ENCODE data around the gene SLC38A2.
"Not testable (repeated sequence)": the region's sequence is repeated elsewhere in the genome, so short reads cannot be mapped to it uniquely, and the experiment has no call there.

The SLC38A2 gene

GRCh38 chr12:46404225-46404631 is 31.7 kb upstream of the SLC38A2 start:
- TF ChIP-seq JUND (IDR thresholded peaks at IDR 0.05; ENCODE audit: low read depth), result no peak
- in situ Hi-C loops (cut with HindIII; ENCODE audit: low pct_unique_long_range_greater_than_20kb, low sequenced_read_pairs), result no loop called here
- no peak for DNase-seq (ENCODE audit: low read depth in 1 of 2, low spot score in 1 of 2)

DNA sequence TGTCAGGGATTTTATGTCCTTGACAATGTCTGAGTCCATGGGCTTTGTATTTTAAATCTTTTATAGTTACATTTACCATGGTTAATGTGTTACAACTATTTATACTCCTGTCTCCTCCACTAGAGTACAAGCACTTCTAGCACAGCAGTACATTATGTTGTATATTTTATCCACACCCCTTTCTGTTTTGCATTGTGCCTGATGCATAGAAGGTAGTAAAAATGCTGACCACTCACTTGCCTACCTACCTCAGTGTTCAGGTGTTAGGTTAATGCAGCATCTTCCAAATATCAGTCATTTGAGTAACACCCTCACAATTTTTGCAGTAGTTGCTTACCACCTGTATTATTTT is 31.1 kb upstream of the SLC38A2 start:
- TF ChIP-seq JUND (IDR thresholded peaks at IDR 0.05; ENCODE audit: low read depth), result no peak
- DNase-seq (ENCODE audit: low read depth in 1 of 2, low spot score in 1 of 2), result no peak
- in situ Hi-C loops (cut with HindIII; ENCODE audit: low pct_unique_long_range_greater_than_20kb, low sequenced_read_pairs), result no loop called here

- in situ Hi-C loops (cut with HindIII; ENCODE audit: low pct_unique_long_range_greater_than_20kb, low sequenced_read_pairs), result no loop called here
- no peak for DNase-seq (ENCODE audit: low read depth in 1 of 2, low spot score in 1 of 2)
- no peak for TF ChIP-seq JUND (IDR thresholded peaks at IDR 0.05; ENCODE audit: low read depth)
These were observed 30.6 kb upstream of the SLC38A2 start for GRCh38 chr12:46402941-46403718.

DNA sequence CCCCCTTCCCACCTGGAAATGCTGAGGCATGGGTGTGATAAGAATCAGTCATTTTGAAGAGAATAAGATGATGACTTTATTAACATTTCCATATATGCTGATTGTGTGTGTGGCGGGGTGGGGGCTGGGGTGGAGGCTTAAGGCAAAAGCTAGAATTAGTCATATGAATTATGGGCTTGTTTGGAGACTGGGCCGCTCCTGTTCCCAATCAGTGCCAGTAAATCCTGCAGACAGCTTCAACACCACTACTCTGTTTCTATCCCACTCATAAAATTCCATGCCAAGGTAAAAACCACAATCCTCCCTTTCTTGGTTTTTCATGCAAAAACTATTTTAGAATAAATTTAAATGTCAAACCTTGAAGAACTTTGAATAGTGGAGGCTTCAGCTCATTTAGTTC is 29.9 kb upstream of the SLC38A2 start:
- in situ Hi-C loops (cut with HindIII; ENCODE audit: low pct_unique_long_range_greater_than_20kb, low sequenced_read_pairs), result no loop called here
- TF ChIP-seq JUND (IDR thresholded peaks at IDR 0.05; ENCODE audit: low read depth), result no peak
- no peak for DNase-seq (ENCODE audit: low read depth in 1 of 2, low spot score in 1 of 2)

DNA sequence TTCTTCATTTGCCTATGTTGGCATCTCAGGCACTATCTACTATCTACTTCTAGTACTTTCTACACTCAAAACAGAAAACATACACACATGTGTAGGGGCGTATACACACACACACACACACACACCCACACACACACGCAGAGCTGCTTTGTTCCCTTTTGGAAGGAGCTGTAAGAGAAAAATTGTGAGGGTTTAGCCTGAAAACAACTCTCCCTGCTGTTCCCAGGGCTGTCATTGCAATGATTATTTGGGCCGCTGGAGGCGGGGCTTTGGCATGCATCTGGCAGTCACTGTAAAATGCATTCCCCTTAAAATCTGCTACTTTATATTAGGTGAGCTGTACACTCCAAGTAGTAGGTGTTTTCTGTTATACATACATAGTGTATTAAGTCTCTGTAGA is 29.1 kb upstream of the SLC38A2 start:
- in situ Hi-C loops (cut with HindIII; ENCODE audit: low pct_unique_long_range_greater_than_20kb, low sequenced_read_pairs), result no loop called here
- no peak for TF ChIP-seq JUND (IDR thresholded peaks at IDR 0.05; ENCODE audit: low read depth)
- DNase-seq (ENCODE audit: low read depth in 1 of 2, low spot score in 1 of 2), result no peak

DNA sequence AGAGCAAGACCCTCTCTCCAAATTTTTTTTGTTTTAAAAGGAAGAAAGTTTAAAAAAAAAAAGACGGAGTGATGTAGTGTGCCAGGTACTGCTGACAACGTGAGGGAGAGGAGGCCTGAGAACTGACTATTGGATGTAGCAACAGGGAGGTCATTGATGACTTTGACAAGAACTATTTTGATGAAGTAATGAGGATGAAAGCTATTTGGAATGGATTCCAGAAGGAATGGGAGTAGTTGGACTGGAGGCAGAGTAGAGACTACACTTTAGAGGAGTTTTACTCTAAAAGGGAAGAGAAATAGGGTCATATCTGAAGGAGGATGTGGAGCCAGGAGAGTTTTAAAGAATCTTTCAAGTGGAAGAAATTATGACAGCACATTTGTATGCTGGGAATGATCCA is 27.8 kb upstream of the SLC38A2 start:
- TF ChIP-seq JUND (IDR thresholded peaks at IDR 0.05; ENCODE audit: low read depth), result no peak
- in situ Hi-C loops (cut with HindIII; ENCODE audit: low pct_unique_long_range_greater_than_20kb, low sequenced_read_pairs), result no loop called here
- DNase-seq (ENCODE audit: low read depth in 1 of 2, low spot score in 1 of 2), result no peak

- DNase-seq (ENCODE audit: low read depth in 1 of 2, low spot score in 1 of 2); in situ Hi-C loops (cut with HindIII; ENCODE audit: low pct_unique_long_range_greater_than_20kb, low sequenced_read_pairs): not testable (repeated sequence)
These were observed 27.1 kb upstream of the SLC38A2 start for GRCh38 chr12:46399461-46400248.

DNA sequence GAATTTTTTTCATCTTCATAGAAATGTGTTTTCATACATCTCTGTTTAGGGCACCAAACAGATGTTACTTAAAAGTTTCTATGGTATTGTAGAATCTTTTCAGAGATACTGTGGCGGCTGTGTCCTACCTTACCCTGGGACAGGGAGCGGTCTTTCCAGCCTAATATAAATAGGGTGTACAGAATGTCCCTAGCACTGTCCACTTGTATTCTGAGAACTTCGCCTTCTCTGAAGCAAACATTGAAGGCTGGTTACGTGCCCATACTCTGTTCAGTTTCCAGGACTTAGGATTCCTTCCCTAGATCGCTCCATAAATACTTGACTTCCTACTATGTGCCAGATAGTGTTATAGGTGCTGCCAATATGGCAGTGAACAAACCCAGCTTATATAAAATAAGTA is 24.3 kb upstream of the SLC38A2 start:
- no peak for DNase-seq (ENCODE audit: low read depth in 1 of 2, low spot score in 1 of 2)
- no peak for TF ChIP-seq JUND (IDR thresholded peaks at IDR 0.05; ENCODE audit: low read depth)
- in situ Hi-C loops (cut with HindIII; ENCODE audit: low pct_unique_long_range_greater_than_20kb, low sequenced_read_pairs), result no loop called here

DNA sequence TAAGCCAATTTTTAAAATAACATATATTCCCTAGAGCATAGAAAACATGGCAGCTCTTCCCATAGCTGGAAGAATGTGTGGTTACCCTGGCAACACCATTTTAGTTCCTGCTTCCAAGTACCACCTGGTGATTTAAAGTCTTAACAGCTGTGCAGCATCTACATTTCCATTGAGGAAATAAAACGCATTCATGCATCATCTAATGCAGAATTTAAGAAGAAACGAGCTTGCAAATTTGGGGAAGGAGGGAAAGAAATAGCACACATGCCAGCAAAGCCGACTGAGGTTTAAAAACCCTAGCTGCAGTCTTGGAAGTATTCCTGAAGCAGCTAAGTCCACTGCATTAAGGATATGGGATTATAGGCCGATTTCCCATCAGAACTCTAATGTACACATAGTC is 22.8 kb upstream of the SLC38A2 start:
- no peak for DNase-seq (ENCODE audit: low read depth in 1 of 2, low spot score in 1 of 2)
- no peak for TF ChIP-seq JUND (IDR thresholded peaks at IDR 0.05; ENCODE audit: low read depth)
- in situ Hi-C loops (cut with HindIII; ENCODE audit: low pct_unique_long_range_greater_than_20kb, low sequenced_read_pairs), result no loop called here

DNA sequence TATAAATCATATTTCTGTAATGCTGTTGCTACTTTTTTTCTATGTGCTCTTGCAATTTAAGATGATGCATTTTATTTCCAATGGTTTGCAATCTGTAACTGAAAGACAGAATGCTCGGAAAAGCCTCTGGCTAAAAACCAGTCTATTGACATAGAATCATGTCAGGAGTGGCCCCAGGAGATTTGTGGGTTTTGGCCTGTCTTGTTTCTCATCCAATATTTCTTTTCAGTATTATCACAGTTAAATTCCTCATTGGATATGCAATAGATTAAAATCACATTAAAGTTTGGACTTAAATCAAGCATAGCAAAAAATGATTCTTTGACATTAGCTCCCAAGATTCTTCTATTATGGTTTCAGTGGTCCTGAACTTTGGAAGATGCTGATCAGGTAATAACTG is 19.1 kb upstream of the SLC38A2 start:
- no peak for DNase-seq (ENCODE audit: low read depth in 1 of 2, low spot score in 1 of 2)
- in situ Hi-C loops (cut with HindIII; ENCODE audit: low pct_unique_long_range_greater_than_20kb, low sequenced_read_pairs), result no loop called here
- TF ChIP-seq JUND (IDR thresholded peaks at IDR 0.05; ENCODE audit: low read depth), result no peak

DNA sequence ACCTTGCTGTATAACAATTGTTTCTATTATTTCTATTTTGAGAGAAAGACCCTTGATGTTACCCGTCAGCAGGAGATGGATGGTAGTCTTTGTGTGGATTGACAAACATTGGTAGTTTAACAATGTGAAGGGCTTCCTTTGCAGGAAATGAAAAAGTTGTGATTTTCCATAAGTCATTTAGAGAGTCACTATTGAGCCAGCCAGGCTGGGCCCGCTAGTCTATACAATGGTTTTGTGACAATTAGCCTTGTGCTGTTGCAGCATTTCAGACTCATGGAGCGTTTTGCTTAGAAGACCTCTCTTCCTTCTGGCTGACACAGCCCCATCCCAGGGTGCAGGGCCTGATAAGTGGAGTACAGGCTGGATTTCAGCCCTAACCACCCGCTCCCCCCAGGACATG is 18.3 kb upstream of the SLC38A2 start:
- in situ Hi-C loops (cut with HindIII; ENCODE audit: low pct_unique_long_range_greater_than_20kb, low sequenced_read_pairs), result no loop called here
- TF ChIP-seq JUND (IDR thresholded peaks at IDR 0.05; ENCODE audit: low read depth), result no peak
- no peak for DNase-seq (ENCODE audit: low read depth in 1 of 2, low spot score in 1 of 2)

- no peak for TF ChIP-seq JUND (IDR thresholded peaks at IDR 0.05; ENCODE audit: low read depth)
- in situ Hi-C loops (cut with HindIII; ENCODE audit: low pct_unique_long_range_greater_than_20kb, low sequenced_read_pairs), result no loop called here
- no peak for DNase-seq (ENCODE audit: low read depth in 1 of 2, low spot score in 1 of 2)
These were observed 17.7 kb upstream of the SLC38A2 start for GRCh38 chr12:46390304-46390703.

DNA sequence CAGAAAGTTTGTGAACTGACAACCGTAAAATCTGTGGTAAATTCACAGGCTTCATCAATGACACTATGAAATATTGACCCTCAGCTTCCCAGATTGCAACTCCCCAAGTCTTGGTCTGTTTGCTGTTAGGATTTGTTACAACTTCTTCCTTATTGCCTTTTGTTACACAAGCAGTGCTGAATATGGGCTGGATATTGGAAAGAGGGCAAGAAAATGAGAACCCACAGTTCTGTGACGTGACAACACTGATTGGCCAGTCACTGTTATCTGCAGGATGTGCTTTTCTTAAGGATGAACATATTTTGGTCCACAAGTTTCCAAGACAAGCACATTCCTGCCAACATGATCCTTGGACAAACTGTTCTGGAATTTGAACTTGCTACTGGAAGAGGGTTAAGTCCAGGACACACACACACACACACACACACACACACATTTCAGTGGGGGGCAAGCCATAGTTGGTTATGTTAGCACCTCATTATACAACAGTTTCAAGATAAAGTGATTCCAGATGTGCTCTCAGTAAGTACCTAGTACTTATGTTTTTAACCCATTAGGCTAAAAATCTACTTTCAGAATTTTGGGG is 16.6 kb upstream of the SLC38A2 start:
- in situ Hi-C loops (cut with HindIII; ENCODE audit: low pct_unique_long_range_greater_than_20kb, low sequenced_read_pairs), result no loop called here
- no peak for TF ChIP-seq JUND (IDR thresholded peaks at IDR 0.05; ENCODE audit: low read depth)
- peak in 1 of 2 experiments; percentile 55 for DNase-seq (ENCODE audit: low read depth in 1 of 2, low spot score in 1 of 2)

Measured in T47D (cell line).